HG03442 (cell line): ENCODE data around the gene ZNF433.
A peak's percentile ranks its signal among the peaks of the same experiment; 100 is the strongest.
"Not testable (repeated sequence)": the region's sequence is repeated elsewhere in the genome, so short reads cannot be mapped to it uniquely, and the experiment has no call there.

ENCODE experiments used
- ATAC-seq: cut with Tn5 transposase; IDR thresholded peaks from one replicate; pipeline ENCODE4 v1.9.1; 2021; ENCODE audit warnings: mild to moderate bottlenecking, moderate library complexity; ENCODE audit not compliant: unreplicated experiment

ZNF433 gene

GRCh38 chr19:12035220-12036172 lies at the start of gene ZNF433:
Gene ZNF433 (minus strand): TSS chr19:12035679. CDS start chr19:12035539, 140 bp downstream.
- ATAC-seq, result peak; percentile 90

GRCh38 chr19:12083336-12083735 lies 47.9 kb upstream of the ZNF433 start:
- not testable (repeated sequence) for ATAC-seq

- ATAC-seq, result no peak
These were observed 41.9 kb upstream of the ZNF433 start for GRCh38 chr19:12077375-12077774.

- ATAC-seq, result not testable (repeated sequence)
These were observed 40.9 kb upstream of the ZNF433 start for GRCh38 chr19:12076331-12076730.

- no peak for ATAC-seq
These were observed 40.2 kb upstream of the ZNF433 start for GRCh38 chr19:12075538-12076139.

GRCh38 chr19:12064590-12065538 lies 29.4 kb upstream of the ZNF433 start, which contains the start of gene ZNF844:
Gene ZNF844 (plus strand): TSS chr19:12064731. CDS start chr19:12064874, 143 bp downstream.
- ATAC-seq, result peak; percentile 78

- no peak for ATAC-seq
These were observed 20.3 kb upstream of the ZNF433 start for GRCh38 chr19:12055784-12056183.

GRCh38 chr19:12052497-12053169 lies 17.2 kb upstream of the ZNF433 start, which contains the start of gene ZNF878:
Gene ZNF878 (minus strand): TSS chr19:12052961. CDS start chr19:12052801, 160 bp downstream.
- peak; percentile 90 for ATAC-seq

GRCh38 chr19:12052091-12052496 lies 16.6 kb upstream of the ZNF433 start:
- no peak for ATAC-seq

- no peak for ATAC-seq
These were observed 12.4 kb upstream of the ZNF433 start for GRCh38 chr19:12047868-12048267.

GRCh38 chr19:12043752-12044422 lies 8.4 kb upstream of the ZNF433 start:
- ATAC-seq, result no peak

GRCh38 chr19:12042893-12043292 lies 7.4 kb upstream of the ZNF433 start:
- ATAC-seq, result no peak

- ATAC-seq, result no peak
These were observed 859 bp downstream of the ZNF433 start for GRCh38 chr19:12034620-12035019.

- ATAC-seq, result no peak
These were observed 1.3 kb downstream of the ZNF433 start for GRCh38 chr19:12034198-12034597.

GRCh38 chr19:12015753-12016116 lies 19.7 kb downstream of the ZNF433 start:
- no peak for ATAC-seq

GRCh38 chr19:12015015-12015752 lies 20.3 kb downstream of the ZNF433 start:
- ATAC-seq, result no peak

GRCh38 chr19:12000152-12000981 lies 35.1 kb downstream of the ZNF433 start:
- ATAC-seq, result peak; percentile 49

- no peak for ATAC-seq
These were observed 40.3 kb downstream of the ZNF433 start for GRCh38 chr19:11995174-11995573.
